CD4-positive, alpha-beta T cell treated with Interleukin-6 for 4 hours (primary cell): ENCODE data around the gene ANKRD45.
"Not testable (repeated sequence)": the region's sequence is repeated elsewhere in the genome, so short reads cannot be mapped to it uniquely, and the experiment has no call there.

Experiments
- DNase-seq: peaks from one replicate; pipeline ENCODE4 v3.0.0-alpha.2; 2020; ENCODE audit warnings: mixed read lengths

Gene ANKRD45

DNA sequence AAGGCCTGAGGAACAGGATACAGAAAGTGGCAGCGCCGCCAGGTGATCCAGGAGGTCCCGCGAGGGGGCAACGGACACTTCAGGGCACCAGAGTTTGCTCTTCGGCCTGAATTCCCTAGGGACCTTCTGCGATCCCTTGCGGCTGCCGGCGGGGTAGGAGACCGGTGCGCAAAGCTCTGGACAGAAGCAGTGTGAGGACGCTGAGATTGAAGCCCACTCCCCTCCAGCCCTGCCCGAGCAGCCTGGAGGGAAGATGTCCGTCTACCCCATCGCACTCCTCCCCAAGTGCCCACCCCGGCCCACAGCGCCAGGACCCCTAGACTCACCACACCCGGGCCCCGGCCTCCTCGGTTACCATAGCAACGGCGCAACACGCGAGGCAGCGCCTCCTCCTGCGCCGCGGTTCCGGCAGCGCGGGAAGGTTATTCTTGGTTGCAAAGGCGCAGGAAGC, at the start of gene ANKRD45:
Gene ANKRD45, minus strand, starts transcription at position 361 of the 451 bp plus-strand sequence. CDS start 10,433 bp downstream, outside the sequence.
- peak; percentile 1 for DNase-seq

GRCh38 chr1:173717238-173717637, 47.6 kb upstream of the ANKRD45 start:
- no peak for DNase-seq

DNA sequence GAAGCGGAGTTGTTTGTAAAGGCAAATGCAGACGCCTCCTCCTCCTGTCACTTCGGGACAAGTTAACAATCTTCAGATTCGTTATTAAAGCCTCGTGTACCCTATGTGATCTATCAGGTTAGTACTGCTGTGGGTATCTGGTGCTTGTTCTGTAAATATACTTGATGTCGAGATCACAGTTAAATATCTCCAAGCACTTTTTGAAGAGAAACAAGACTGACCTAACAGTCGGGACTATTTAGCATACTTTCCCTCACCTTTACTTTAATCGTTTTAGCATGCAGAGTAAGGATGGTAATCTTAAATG, 45.8 kb upstream of the ANKRD45 start:
- no peak for DNase-seq

DNA sequence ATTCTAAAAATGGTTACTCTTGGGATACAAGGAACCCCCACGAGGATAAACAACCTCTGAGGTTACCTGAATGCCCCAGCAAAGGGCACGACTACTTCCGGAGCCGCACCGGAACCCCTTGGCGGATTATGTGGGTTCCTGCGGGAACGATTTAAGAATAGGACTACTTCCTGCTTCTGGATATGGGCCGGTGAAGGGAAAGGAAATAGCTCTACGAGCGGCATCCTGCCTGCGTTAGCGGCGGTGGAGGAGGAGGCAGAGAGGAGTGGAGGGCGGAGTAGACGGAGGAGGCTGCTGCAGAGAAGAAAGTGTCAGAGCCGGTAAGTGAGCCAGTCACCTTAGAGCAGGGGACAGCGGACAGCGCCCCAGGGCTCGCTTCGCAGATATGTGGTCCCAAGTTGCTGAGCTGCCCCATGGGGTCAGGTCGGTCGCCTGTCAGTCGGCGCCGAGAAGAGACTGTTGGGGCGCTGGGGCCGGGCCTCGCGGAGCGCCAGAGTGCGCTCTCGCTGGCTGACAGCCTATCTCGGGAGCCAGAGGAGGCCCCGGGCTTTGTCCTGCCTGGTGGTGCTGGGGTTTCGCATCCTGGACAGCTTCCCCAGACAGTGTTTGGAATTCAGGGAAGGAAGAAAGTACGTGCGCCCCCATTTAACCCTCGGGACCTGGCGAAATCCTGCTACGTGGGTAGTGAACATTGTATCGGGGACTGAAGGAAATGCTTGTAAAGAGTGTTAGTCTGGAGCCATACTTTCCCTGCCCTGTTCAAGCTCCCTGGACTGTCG, 45.3 kb upstream of the ANKRD45 start, which contains the start of gene KLHL20:
Gene KLHL20, plus strand, starts transcription at position 223 of the 779 bp plus-strand sequence. CDS start 1,063 bp downstream, outside the sequence.
- DNase-seq = peak; percentile 83

GRCh38 chr1:173714441-173714758, 44.7 kb upstream of the ANKRD45 start:
- no peak for DNase-seq

- no peak for DNase-seq
Observed at GRCh38 chr1:173708787-173709186, 39.1 kb upstream of the ANKRD45 start.

GRCh38 chr1:173705117-173705516, 35.5 kb upstream of the ANKRD45 start:
- DNase-seq = no peak

DNA sequence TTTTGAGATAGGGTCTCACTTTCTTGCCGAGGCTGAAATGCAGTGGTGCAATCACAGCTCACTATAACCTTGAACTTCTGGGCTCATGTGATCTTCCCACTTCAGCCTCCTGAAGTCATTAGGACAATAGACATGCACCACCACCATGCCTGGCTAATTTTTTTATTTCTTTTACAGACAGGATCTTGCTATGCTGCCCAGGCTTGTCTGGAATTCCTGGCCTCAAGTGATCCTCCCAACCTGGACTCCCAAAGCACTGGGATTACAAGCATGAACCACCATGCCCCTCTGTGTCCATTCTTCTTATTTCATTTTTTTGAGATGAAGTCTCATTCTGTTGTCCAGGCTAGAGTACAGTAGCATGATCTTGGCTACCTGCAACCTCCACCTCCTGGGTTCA, 33.1 kb upstream of the ANKRD45 start:
- no peak for DNase-seq

DNA sequence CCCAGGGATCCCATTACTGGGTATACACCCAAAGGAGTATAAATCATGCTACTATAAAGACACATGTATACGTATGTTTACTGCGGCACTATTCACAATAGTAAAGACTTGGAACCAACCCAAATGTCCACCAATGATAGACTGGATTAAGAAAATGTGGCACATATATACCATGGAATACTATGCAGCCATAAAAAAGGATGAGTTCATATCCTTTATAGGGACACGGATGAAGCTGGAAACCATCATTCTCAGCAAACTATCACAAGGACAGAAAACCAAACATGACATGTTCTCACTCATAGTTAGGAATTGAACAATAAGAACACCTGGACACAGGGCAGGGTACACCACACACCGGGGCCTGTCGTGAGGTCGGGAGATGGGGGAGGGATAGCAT, 31.6 kb upstream of the ANKRD45 start:
- not testable (repeated sequence) for DNase-seq

- no peak for DNase-seq
Observed at GRCh38 chr1:173693238-173693637, 23.6 kb upstream of the ANKRD45 start.

- no peak for DNase-seq
Observed at GRCh38 chr1:173688300-173688699, 18.6 kb upstream of the ANKRD45 start.

DNA sequence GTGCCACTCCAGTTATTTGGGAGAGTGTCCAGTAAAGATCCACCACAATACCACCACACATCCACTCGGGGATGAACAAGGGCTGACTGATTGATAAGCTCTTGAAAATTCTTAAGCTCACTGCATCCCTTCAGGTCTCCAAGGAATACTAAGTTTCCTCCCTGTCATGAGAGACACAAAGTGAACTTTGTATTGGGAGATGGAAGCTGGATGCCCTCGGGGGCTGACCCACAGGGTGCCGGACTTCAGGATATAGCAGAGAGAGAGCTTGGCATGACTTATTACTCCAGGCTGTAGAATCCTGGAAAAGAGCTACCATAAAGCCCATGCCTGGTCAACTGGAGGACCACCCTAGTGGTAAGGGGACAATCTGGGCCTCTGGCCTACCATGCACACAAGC, 15.5 kb upstream of the ANKRD45 start:
- not testable (repeated sequence) for DNase-seq

GRCh38 chr1:173683838-173684237, 14.2 kb upstream of the ANKRD45 start:
- DNase-seq = not testable (repeated sequence)

DNA sequence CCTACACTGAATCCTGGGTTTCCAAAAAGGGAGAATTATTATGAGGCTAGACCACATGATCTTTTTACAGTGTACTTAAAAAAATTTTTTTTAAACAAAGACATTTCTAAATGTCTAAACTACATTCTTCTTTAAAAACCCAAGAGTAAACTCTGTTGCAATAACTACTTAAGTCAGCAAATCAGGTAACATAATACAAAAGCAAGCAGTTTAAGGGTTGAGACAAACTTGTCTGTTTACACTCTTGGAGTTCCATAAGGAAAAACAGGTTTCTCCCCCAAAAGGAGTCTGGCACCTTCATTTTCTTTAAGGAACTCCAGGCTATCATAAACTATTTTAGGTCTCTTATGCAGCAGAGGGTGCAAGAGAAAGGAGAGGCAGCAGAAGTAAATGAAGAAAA, 12.5 kb upstream of the ANKRD45 start:
- no peak for DNase-seq

GRCh38 chr1:173680152-173680551, 10.5 kb upstream of the ANKRD45 start:
- not testable (repeated sequence) for DNase-seq

- DNase-seq = not testable (repeated sequence)
Observed at GRCh38 chr1:173674496-173674895, 4.8 kb upstream of the ANKRD45 start.

GRCh38 chr1:173666646-173667045, 3.0 kb downstream of the ANKRD45 start:
- no peak for DNase-seq

GRCh38 chr1:173663159-173663558, 6.5 kb downstream of the ANKRD45 start:
- no peak for DNase-seq

GRCh38 chr1:173661763-173662162, 7.9 kb downstream of the ANKRD45 start:
- DNase-seq = no peak

DNA sequence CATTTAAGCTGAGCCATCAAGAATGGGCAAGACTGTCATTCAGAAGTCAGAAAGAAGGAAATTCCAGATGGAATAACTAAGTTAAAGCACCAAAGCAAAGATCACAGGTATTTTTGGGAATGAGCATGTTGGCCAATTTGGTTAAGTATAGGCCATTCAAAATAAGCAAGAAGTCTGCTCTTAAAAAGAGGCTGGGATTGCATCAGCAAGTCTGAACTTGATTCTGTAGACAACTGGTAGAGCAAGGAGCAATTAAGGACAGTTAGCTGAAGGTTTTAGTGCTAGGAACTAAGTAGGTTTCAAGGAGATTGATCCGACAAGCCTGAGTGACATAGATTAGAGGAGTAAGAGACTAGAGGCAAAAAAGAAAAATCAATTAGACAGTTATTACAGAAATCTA, 8.4 kb downstream of the ANKRD45 start:
- no peak for DNase-seq

- DNase-seq = no peak
Observed at GRCh38 chr1:173660306-173660705, 9.3 kb downstream of the ANKRD45 start.

- DNase-seq = no peak
Observed at GRCh38 chr1:173648880-173649605, 20.6 kb downstream of the ANKRD45 start.

DNA sequence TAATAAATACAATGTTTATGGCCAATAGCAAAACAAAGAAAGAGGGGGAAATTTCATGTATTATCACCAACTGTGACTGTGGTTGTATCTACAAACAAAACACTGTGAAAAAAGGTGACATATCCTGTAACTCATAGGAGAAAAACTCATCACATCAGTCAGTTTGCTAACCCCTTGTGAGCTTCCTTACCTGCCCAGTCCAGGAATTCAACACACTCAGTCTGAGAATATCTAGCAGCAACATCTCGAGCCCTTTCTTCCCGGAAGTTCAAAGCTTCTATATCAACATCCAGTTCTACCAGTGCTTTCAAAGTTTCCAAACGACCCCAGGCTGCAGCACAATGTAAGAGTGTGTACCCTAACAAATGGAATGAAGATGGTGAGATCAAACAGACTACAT, 23.0 kb downstream of the ANKRD45 start:
- no peak for DNase-seq

GRCh38 chr1:173642450-173643139, 27.1 kb downstream of the ANKRD45 start:
- DNase-seq = not testable (repeated sequence)
